Esophagus muscularis mucosa (tissue), 4 donors: ENCODE data around the gene NTN1. TPM values are rescaled to one million over a fixed set of nuclear protein-coding genes. Genes with fewer than 3 reads are reported as not detected.
A peak's percentile ranks its signal among the peaks of the same experiment; 100 is the strongest.

Experiments
- DNase-seq: peaks from one replicate; pipeline ENCODE4 v3.0.0-alpha.2; 2017; ENCODE audit errors: extremely low spot score
- H3K27ac ChIP-seq, 4 donors: fragments of 200-600 bp; sonication (generic); replicated peaks in 1 of 4; 1 replicate in 3 of 4; 2 replicates in 1 of 4; pipeline ENCODE4 v1.5.1; 2016 to 2019; ENCODE audit warnings: mild to moderate bottlenecking in 1 of 4
- H3K27me3 ChIP-seq, 4 donors: fragments of 200-600 bp; sonication (generic); one replicate each; pipeline versions ENCODE4 v1.5.1 to v1.6.0; 2016 to 2019
- H3K36me3 ChIP-seq, 4 donors: fragments of 200-600 bp; sonication (generic); one replicate each; pipeline ENCODE4 v1.5.1; 2016 to 2019
- H3K4me1 ChIP-seq, 4 donors: fragments of 200-600 bp; sonication (generic); one replicate each; pipeline ENCODE4 v1.5.1; 2016 to 2019
- H3K4me3 ChIP-seq, 4 donors: fragments of 200-600 bp; sonication (generic); 1 replicate in 2 of 4; 2 replicates in 2 of 4; pipeline ENCODE4 v1.5.1; 2016 to 2019; ENCODE audit warnings: mild to moderate bottlenecking in 4 of 4, moderate library complexity in 1 of 4
- H3K9me3 ChIP-seq, 4 donors: fragments of 200-600 bp; sonication (generic); 1 replicate in 3 of 4; 2 replicates in 1 of 4; pipeline ENCODE4 v1.5.1; 2016 to 2019
- EP300 ChIP-seq: sonication (generic); formaldehyde crosslinking; IDR thresholded peaks from one replicate; pipeline ENCODE4 v1.6.1; 2017; ENCODE audit warnings: antibody characterized with exemption
- POLR2A ChIP-seq: fragments of 450-650 bp; IDR thresholded peaks from one replicate; pipeline ENCODE4 v1.6.1; 2017; ENCODE audit warnings: antibody characterized with exemption, moderate library complexity, mild to moderate bottlenecking, low read depth
- POLR2AphosphoS5 ChIP-seq, 2 donors: sonication (generic); formaldehyde crosslinking; IDR thresholded peaks; one replicate each; pipeline ENCODE4 v1.6.1; 2017; ENCODE audit warnings: antibody characterized with exemption in 2 of 2
- WGBS: methylation state at CpG from one replicate; pipeline ENCODE4 v1.1.5; 2018; 5-methylcytosine and 5-hydroxymethylcytosine counted together
- intact Hi-C: fragments of 100-400 bp; cut with DNase I; formaldehyde crosslinking; loops from one replicate; pipeline ENCODE4 v1.15.1; 2023
- total RNA-seq, 4 donors: library from RNA; depleted of rRNA; stranded (reverse); fragments of >200 nt; gene quantifications; one replicate each; pipeline versions ENCODE4 v1.1.0 to v1.2.1, GENCODE V29; 2016
- TF ChIP-seq, protein P1 (sequence below), 3 experiments: fragments of 200-600 bp in 2 of 3; fragments of 450-650 bp in 1 of 3; sonication (generic) in 2 of 3; IDR thresholded peaks; one replicate each; pipeline ENCODE4 v1.5.1; 2017 to 2019; ENCODE audit warnings: antibody characterized with exemption in 3 of 3, mild to moderate bottlenecking in 2 of 3, moderate library complexity in 1 of 3

The NTN1 gene
- total RNA-seq, 4 donors from 2014 or later: 69.3 to 179 (median 117) TPM

- Histone ChIP-seq H3K4me3 (no peak overlapping the region), H3K9me3 (peaks cover 0 to 10% (median 5%) of the 10 kb centered on the region in 4 donors), H3K36me3 (peaks cover 0 to under 1% (median 0%) of the 10 kb centered on the region in 4 donors), H3K27me3 (no peaks in the 10 kb centered on the region), H3K27ac (peak overlapping the region in 3 of 4 donors; percentile 25 to 51 (median 31)), H3K4me1 (peaks cover 0 to 20% (median 15%) of the 10 kb centered on the region in 4 donors)
- no peak for DNase-seq
- TF ChIP-seq, protein P1, sequence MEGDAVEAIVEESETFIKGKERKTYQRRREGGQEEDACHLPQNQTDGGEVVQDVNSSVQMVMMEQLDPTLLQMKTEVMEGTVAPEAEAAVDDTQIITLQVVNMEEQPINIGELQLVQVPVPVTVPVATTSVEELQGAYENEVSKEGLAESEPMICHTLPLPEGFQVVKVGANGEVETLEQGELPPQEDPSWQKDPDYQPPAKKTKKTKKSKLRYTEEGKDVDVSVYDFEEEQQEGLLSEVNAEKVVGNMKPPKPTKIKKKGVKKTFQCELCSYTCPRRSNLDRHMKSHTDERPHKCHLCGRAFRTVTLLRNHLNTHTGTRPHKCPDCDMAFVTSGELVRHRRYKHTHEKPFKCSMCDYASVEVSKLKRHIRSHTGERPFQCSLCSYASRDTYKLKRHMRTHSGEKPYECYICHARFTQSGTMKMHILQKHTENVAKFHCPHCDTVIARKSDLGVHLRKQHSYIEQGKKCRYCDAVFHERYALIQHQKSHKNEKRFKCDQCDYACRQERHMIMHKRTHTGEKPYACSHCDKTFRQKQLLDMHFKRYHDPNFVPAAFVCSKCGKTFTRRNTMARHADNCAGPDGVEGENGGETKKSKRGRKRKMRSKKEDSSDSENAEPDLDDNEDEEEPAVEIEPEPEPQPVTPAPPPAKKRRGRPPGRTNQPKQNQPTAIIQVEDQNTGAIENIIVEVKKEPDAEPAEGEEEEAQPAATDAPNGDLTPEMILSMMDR (IDR thresholded peaks at IDR 0.05): no peak
- no peak for TF ChIP-seq POLR2A
- no peak for TF ChIP-seq EP300
- TF ChIP-seq POLR2AphosphoS5 (IDR thresholded peaks at IDR 0.05): no peak
- 62% methylated on average over 11 of the region's 11 CpGs for WGBS
- intact Hi-C loops: no loop called here
These were observed 23.6 kb downstream of the NTN1 start for GRCh38 chr17:9044772-9045463.

- TF ChIP-seq EP300: no peak
- TF ChIP-seq POLR2A: no peak
- no peak for TF ChIP-seq POLR2AphosphoS5 (IDR thresholded peaks at IDR 0.05)
- TF ChIP-seq, protein P1 (IDR thresholded peaks at IDR 0.05): no peak
- DNase-seq: no peak
These were observed 29.6 kb downstream of the NTN1 start for GRCh38 chr17:9050801-9051401.

DNA sequence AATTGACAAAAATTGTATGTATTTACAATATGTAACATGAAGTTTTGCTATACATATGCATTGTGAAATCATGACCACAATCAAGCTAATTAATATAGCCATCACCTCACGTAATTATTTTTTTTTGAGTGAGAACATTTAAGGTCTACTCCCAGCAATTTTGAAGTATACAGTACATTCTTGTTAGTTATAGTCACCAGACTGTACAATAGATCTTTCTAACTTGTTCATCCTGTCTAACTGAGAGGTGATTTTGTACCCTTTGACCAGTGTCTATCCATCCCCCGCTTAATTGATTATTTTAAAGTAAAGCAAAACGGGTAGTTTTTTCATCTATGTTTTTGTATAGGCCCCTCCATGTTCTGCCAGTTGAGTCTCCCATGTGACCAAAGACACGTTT lies 30.3 kb downstream of the NTN1 start:
- 85% methylated on average over 4 of the region's 4 CpGs for WGBS
- Histone ChIP-seq H3K27me3 (no peaks in the 10 kb centered on the region), H3K27ac (peak overlapping the region in 2 of 4 donors; percentile 56 to 70), H3K4me1 (peaks cover 0 to 19% (median 13%) of the 10 kb centered on the region in 4 donors), H3K4me3 (no peak overlapping the region), H3K9me3 (peaks cover 0 to 10% (median 2%) of the 10 kb centered on the region in 4 donors), H3K36me3 (peaks cover 0 to 7% (median 0%) of the 10 kb centered on the region in 4 donors)
- TF ChIP-seq, protein P1 (IDR thresholded peaks at IDR 0.05): no peak
- TF ChIP-seq POLR2A: no peak
- TF ChIP-seq EP300: no peak
- no peak for TF ChIP-seq POLR2AphosphoS5 (IDR thresholded peaks at IDR 0.05)
- no peak for DNase-seq
- intact Hi-C loops: no loop called here

More at GRCh38 chr17:9050801-9051401, 29.6 kb downstream of the NTN1 start:
- H3K4me3 ChIP-seq: no peak overlapping the region
- peak overlapping the region; percentile 44 to 70 (median 56) for H3K27ac ChIP-seq
- intact Hi-C loops: no loop called here
- peaks cover 0 to 7% (median 0%) of the 10 kb centered on the region in 4 donors for H3K36me3 ChIP-seq
- no peaks in the 10 kb centered on the region for H3K27me3 ChIP-seq
- peaks cover 0 to 16% (median 10%) of the 10 kb centered on the region in 4 donors for H3K4me1 ChIP-seq
- WGBS: 67% methylated on average over 7 of the region's 8 CpGs
- H3K9me3 ChIP-seq: peaks cover 0 to 10% (median 2%) of the 10 kb centered on the region in 4 donors

GRCh38 chr17:9052921-9053320 lies 31.6 kb downstream of the NTN1 start:
- WGBS: 74% methylated on average over 6 of the region's 6 CpGs
- peaks cover 0 to 33% (median 25%) of the 10 kb centered on the region in 4 donors for H3K4me1 ChIP-seq
- H3K4me3 ChIP-seq: no peak overlapping the region
- peaks cover 0 to 8% (median 2%) of the 10 kb centered on the region in 4 donors for H3K9me3 ChIP-seq
- DNase-seq: no peak
- intact Hi-C loops: no loop called here
- TF ChIP-seq EP300: no peak
- no peak for TF ChIP-seq POLR2AphosphoS5 (IDR thresholded peaks at IDR 0.05)
- no peak for TF ChIP-seq POLR2A
- TF ChIP-seq, protein P1 (IDR thresholded peaks at IDR 0.05): no peak
- H3K27ac ChIP-seq: no peak overlapping the region
- H3K27me3 ChIP-seq: no peaks in the 10 kb centered on the region
- H3K36me3 ChIP-seq: peaks cover 0 to 7% (median 0%) of the 10 kb centered on the region in 4 donors
